NAMALWA (cell line): Measurements from ENCODE around the gene FDX2.
"Not testable (repeated sequence)": the region's sequence is repeated elsewhere in the genome, so short reads cannot be mapped to it uniquely, and the experiment has no call there.

Source experiments
- DNase-seq: peaks from one replicate; pipeline ENCODE4 v3.0.0-alpha.2; 2015; ENCODE audit warnings: low spot score

Gene FDX2

GRCh38 chr19:10284065-10284959 lies 31.5 kb downstream of the FDX2 start:
- DNase-seq, result no peak

GRCh38 chr19:10283301-10284064 lies 32.3 kb downstream of the FDX2 start:
- no peak for DNase-seq

GRCh38 chr19:10282043-10282442 lies 33.8 kb downstream of the FDX2 start:
- not testable (repeated sequence) for DNase-seq

GRCh38 chr19:10279737-10280442 lies 35.9 kb downstream of the FDX2 start:
- no peak for DNase-seq

GRCh38 chr19:10278935-10279334 lies 36.9 kb downstream of the FDX2 start:
- no peak for DNase-seq

GRCh38 chr19:10277795-10278589 lies 37.8 kb downstream of the FDX2 start:
- no peak for DNase-seq

GRCh38 chr19:10274589-10274988 lies 41.2 kb downstream of the FDX2 start:
- DNase-seq, result no peak

- peak; percentile 90 for DNase-seq
Measured at GRCh38 chr19:10271543-10272086, 44.2 kb downstream of the FDX2 start.

GRCh38 chr19:10270616-10271394 lies 45.0 kb downstream of the FDX2 start, which contains the start of gene ICAM1:
Gene ICAM1 (plus strand): TSS chr19:10271120. CDS start chr19:10271160, 40 bp downstream.
- peak; percentile 89 for DNase-seq

- DNase-seq, result peak; percentile 71
Measured at GRCh38 chr19:10270180-10270615, 45.6 kb downstream of the FDX2 start.

GRCh38 chr19:10269333-10270179 lies 46.3 kb downstream of the FDX2 start:
- peak; percentile 85 for DNase-seq

GRCh38 chr19:10268071-10268470 lies 47.7 kb downstream of the FDX2 start:
- no peak for DNase-seq

- no peak for DNase-seq
Measured at GRCh38 chr19:10266706-10267105, 49.1 kb downstream of the FDX2 start.

GRCh38 chr19:10262771-10263170 lies 53.0 kb downstream of the FDX2 start:
- DNase-seq, result no peak

GRCh38 chr19:10260141-10260584 lies 55.7 kb downstream of the FDX2 start:
- DNase-seq, result no peak
